Adrenal gland (tissue), 5 donors: Measurements from ENCODE around the gene CFAP97D2.

ENCODE experiments used
- POLR2A ChIP-seq, 2 donors: fragments of 450-650 bp; IDR thresholded peaks; one replicate each; pipeline ENCODE4 v1.6.1; 2017; ENCODE audit warnings: antibody characterized with exemption in 2 of 2, mild to moderate bottlenecking in 2 of 2, moderate library complexity in 1 of 2
- TF ChIP-seq, protein P1 (sequence below), 6 experiments: fragments of 450-650 bp in 4 of 6; fragments of 200-600 bp in 2 of 6; sonication (generic) in 1 of 6; IDR thresholded peaks; 1 replicate in 5 of 6; 2 replicates in 1 of 6; pipeline versions ENCODE4 v1.5.1 to v1.8.0; 2016 to 2021; ENCODE audit warnings: antibody characterized with exemption in 6 of 6, mild to moderate bottlenecking in 2 of 6, moderate library complexity in 1 of 6
- donor health status: DM: no; HTN: no; CAD: no.

DNA sequence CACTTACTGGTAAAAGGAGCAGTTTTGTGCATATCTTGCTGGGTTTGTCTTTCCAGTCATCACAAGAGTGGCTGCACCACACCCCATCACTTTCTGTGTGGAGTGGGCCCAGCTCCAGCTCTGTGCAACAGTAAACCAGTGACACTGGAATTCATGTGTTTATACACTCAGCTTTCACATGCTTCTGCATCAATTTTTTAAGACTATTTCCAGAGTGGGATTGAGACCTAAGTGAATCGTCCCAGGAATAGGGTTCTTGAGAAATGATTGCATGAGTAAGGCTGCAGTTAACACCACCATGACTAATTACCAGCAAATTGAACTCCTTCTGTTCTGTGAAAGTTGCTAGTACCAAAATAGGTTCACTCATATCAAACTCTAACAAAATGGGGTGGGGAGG lies 5.3 kb upstream of the CFAP97D2 start:
- TF ChIP-seq, protein P1, sequence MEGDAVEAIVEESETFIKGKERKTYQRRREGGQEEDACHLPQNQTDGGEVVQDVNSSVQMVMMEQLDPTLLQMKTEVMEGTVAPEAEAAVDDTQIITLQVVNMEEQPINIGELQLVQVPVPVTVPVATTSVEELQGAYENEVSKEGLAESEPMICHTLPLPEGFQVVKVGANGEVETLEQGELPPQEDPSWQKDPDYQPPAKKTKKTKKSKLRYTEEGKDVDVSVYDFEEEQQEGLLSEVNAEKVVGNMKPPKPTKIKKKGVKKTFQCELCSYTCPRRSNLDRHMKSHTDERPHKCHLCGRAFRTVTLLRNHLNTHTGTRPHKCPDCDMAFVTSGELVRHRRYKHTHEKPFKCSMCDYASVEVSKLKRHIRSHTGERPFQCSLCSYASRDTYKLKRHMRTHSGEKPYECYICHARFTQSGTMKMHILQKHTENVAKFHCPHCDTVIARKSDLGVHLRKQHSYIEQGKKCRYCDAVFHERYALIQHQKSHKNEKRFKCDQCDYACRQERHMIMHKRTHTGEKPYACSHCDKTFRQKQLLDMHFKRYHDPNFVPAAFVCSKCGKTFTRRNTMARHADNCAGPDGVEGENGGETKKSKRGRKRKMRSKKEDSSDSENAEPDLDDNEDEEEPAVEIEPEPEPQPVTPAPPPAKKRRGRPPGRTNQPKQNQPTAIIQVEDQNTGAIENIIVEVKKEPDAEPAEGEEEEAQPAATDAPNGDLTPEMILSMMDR (IDR thresholded peaks at IDR 0.05): no peak
- no peak for TF ChIP-seq POLR2A (IDR thresholded peaks at IDR 0.05)
